ENCODE data around the gene C17orf113.

Gene C17orf113

GRCh38 chr17:42050393-42051012 is at the start of gene C17orf113:
Gene C17orf113, minus strand, starts transcription at chr17:42050601. Its CDS starts 7,225 bp downstream, at chr17:42043376.
- no peak for DNase-seq (ENCODE audit: low read depth)

GRCh38 chr17:42098730-42099399 is 48.5 kb upstream of the C17orf113 start:
- no peak for DNase-seq (ENCODE audit: low read depth)

- DNase-seq (ENCODE audit: low read depth), result no peak
These were observed 47.6 kb upstream of the C17orf113 start, which contains the start of gene ZNF385C for GRCh38 chr17:42097691-42098631. Gene ZNF385C, minus strand, starts transcription at chr17:42098473. Its CDS starts 35,417 bp downstream, at chr17:42063056.

- DNase-seq (ENCODE audit: low read depth), result no peak
These were observed 46.1 kb upstream of the C17orf113 start for GRCh38 chr17:42096360-42097111.

GRCh38 chr17:42094375-42095069 is 44.1 kb upstream of the C17orf113 start:
- DNase-seq (ENCODE audit: low read depth), result no peak

- DNase-seq (ENCODE audit: low read depth), result no peak
These were observed 42.5 kb upstream of the C17orf113 start for GRCh38 chr17:42092939-42093338.

GRCh38 chr17:42090964-42091790 is 40.8 kb upstream of the C17orf113 start:
- DNase-seq (ENCODE audit: low read depth), result no peak

- no peak for DNase-seq (ENCODE audit: low read depth)
These were observed 38.3 kb upstream of the C17orf113 start for GRCh38 chr17:42088736-42089135.

GRCh38 chr17:42087736-42088705 is 37.6 kb upstream of the C17orf113 start:
- no peak for DNase-seq (ENCODE audit: low read depth)

- DNase-seq (ENCODE audit: low read depth), result no peak
These were observed 36.8 kb upstream of the C17orf113 start for GRCh38 chr17:42087042-42087701.

- no peak for DNase-seq (ENCODE audit: low read depth)
These were observed 31.2 kb upstream of the C17orf113 start for GRCh38 chr17:42081516-42082129.

GRCh38 chr17:42079541-42079940 is 29.1 kb upstream of the C17orf113 start:
- DNase-seq (ENCODE audit: low read depth), result no peak

GRCh38 chr17:42078396-42079043 is 28.1 kb upstream of the C17orf113 start:
- DNase-seq (ENCODE audit: low read depth), result no peak

- DNase-seq (ENCODE audit: low read depth), result no peak
These were observed 27.4 kb upstream of the C17orf113 start for GRCh38 chr17:42077755-42078154.

- DNase-seq (ENCODE audit: low read depth), result no peak
These were observed 26.6 kb upstream of the C17orf113 start for GRCh38 chr17:42076797-42077559.

GRCh38 chr17:42075789-42076188 is 25.4 kb upstream of the C17orf113 start:
- no peak for DNase-seq (ENCODE audit: low read depth)

Data from stimulated activated CD8-positive, alpha-beta memory T cell treated with anti-CD3 and anti-CD28 coated beads, Interleukin-15, amount 100 ng/mL, for 1 hour (primary cell).